Activated CD4-positive, CD25-positive, alpha-beta regulatory T cell treated with anti-CD3 and anti-CD28 coated beads, Interleukin-2, amount 50 U/mL, for 24 hours (primary cell): ENCODE results near the gene ABCA13.

Experiments used
- ATAC-seq, 2 donors: fragments of 150-1000 bp; cut with Tn5 transposase; one replicate each; pipeline ENCODE4 v1.10.0; 2021; ENCODE audit warnings: mild to moderate bottlenecking in 1 of 2, moderate library complexity in 1 of 2

The ABCA13 gene

DNA sequence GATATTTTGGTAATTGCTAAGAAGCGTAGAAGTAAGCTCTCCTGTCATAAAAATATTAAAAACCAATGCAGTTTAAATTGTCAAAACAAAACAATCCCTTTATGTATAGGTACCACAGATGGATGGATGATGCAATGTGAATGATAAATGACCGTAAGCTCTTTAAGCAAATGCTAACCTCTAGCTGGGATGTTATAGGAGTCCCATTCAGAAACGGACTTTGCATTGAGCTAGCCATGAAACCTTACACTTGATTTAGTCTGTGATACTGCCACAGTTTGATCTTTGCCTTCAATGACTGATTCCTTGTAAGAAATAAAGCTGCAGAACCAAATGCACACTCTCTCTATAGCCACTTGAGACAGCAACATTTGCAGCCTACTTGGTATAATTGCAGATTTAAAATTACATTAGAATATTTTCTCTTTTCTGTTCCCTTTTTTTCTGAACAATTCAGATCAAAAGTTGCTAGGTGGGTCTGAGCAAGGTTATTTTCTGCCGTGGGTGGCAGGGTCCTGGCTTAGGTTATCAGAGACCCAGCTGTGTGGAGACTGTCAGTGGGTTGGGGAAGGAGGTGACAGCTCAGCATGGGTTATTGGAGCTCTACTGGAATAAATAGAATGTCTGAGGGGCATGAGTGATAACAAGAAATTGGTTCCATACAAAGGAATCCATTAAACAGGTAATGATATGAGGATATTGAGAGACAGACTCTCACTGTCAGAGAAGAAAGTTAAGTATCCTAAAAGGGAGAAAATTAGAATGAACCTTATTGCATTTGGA lies 494.3 kb downstream of the ABCA13 start:
- ATAC-seq, result no peak

DNA sequence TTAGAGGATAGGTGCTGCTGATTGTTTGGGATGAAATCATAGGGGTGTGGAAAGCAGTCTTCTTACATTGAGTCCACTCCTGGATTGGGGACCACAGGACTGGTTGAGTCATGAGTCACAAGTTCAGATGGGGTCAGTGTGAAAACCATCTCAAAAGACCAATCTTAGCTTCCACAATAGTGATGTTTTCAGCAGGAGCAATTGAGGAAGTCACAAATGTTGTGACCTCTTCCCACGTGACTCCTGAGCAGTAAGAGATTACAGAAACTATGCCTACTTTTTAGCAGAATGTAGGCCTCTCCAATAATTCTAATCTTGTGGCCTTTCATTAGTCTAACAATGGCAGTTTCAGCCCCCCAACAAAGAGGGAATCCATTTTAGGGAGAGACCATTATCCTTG lies 496.1 kb downstream of the ABCA13 start:
- no peak for ATAC-seq

DNA sequence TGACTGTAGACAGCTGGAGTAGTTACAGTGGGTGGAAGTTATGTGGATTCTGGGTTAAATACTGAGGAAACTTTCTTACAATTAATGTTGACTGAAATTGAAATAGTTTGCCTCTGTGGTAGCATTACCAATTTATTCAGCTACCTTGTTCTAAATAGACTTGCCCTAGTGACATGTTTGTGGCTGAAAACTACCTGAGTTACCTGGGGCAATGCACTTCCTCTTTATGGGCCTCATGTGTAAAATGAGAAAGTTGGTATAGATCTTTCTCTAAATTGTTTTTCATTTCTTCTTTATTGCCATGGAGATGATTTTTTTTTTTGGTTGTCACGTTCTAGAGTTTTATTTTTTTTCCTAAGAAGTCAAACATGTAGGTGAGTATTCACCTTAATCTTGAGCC lies 500.4 kb downstream of the ABCA13 start:
- no peak for ATAC-seq

DNA sequence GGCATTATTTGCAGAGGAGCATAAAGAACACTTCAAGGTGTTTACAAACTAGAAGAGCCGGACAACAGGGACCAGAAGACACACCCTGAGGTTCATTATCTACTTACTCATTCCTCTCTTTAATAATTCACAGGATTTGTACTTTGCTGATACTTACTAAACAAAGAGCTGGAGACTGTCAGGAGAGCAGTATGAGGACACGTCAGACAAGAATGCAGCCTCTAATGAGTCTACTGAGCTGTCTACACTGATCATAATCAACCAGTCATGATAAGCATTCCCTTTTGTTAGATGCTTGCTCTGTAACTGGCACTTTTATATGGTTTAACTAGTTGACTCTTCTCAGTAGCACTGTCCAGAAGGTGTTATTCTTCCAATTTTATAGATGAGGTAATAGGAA lies 509.7 kb downstream of the ABCA13 start:
- ATAC-seq, result no peak

DNA sequence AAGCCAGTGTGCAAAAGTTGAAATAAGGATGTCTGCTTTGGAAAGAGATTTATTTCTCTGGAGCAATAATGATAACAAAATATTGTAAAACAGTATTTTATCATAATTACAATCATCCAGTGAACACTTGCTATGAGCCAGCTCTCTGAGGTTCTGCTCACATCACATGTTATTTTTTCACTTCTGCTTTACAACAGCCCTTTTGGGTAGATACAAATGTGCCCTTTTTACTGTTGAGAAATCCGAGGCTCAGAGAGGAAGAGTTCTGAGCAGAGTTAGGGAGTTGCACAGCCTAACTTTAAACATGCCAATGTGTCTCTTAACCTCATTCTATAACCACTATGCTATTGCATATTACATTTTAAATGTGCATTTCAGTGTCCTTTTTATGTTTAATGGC lies 520.5 kb downstream of the ABCA13 start:
- no peak for ATAC-seq
